HG02884 (cell line): ENCODE data around the gene PTPRS.

Source experiments
- ATAC-seq: cut with Tn5 transposase; IDR thresholded peaks from one replicate; pipeline ENCODE4 v1.9.1; 2021; ENCODE audit warnings: mild to moderate bottlenecking, moderate library complexity; ENCODE audit not compliant: unreplicated experiment

Gene PTPRS

DNA sequence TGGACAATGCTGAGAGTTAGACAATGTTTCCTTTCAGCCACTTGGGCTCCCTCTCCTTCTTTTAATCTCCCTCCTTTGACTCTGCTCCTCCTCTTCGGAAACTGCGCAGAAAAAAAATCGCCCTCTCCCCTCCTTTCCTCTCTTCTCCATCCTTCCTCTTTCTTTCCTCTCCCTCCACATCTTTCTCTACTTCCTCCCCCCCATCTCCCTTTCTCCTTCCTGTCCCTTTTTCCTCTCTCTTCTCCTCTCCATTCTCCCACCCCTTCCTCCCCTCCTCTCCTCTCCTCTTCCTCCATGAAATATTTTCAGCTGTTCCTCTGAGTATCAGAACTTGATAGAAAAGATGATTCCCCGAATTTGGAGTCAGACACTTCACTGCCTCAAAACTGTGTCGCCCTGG lies 15.1 kb upstream of the PTPRS start:
- no peak for ATAC-seq

DNA sequence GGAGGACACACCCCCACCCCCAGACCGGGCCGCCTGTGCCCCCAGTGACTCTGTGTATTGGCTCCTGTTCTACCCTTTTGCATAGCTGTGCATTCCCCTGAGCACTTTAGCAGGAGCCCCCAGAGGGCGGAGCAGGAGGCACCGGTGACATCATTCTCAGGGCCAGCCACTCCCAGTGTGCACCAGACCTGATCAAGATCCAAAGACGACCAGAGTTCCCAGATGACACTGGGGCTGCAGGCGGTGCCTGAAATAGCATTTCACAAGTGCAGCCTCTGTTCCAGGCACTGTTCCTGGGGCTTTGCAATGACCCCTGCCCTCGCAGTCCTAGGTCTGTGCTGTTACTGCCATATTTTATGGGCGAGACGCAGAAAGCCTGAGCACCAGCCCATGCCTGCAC lies 14.5 kb upstream of the PTPRS start:
- ATAC-seq: no peak

DNA sequence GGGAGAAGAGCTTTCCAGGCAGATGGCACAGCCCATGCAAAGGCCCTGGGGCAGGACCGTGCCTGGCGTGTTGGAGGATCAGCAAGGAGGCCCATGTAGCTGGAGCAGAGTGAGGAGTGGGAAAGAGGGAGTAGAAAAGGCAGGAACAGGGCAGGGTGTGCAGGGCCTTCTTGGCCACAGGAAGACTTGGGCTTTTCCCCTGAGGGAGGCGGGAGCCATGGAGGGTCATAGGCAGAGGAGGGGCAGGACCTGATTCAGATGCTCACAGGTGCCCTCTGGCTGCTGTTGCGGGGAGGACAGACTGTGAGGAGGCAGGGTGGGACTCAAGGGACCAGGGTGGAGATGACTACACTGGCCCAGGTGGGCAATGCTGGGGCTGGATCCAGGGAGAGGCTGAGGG lies 13.8 kb upstream of the PTPRS start:
- ATAC-seq: no peak

DNA sequence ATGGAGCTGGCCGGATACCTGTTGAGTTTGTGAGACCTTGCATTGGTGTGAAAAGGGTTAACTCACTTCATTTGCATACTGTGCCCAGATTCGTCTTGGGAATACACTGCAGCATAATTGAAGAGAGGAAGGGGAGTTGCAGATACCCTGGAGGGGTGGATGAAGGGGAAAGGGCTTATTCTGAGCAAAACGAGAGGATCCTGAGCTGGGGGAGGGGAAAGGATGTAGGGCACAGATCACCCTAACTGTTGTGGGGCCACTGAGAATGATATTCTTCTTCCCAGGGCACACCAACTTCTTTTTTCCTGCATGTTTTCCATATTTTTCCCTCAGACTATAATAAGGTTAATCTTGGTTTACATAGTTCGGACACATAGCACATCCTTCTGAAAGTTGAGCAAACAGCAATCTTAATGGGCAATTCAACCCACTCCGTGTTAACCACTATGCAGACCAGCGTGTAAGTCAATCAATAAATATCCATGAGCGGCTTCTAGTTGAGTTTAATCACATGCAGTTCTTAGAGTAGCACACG lies 11.7 kb upstream of the PTPRS start:
- no peak for ATAC-seq

DNA sequence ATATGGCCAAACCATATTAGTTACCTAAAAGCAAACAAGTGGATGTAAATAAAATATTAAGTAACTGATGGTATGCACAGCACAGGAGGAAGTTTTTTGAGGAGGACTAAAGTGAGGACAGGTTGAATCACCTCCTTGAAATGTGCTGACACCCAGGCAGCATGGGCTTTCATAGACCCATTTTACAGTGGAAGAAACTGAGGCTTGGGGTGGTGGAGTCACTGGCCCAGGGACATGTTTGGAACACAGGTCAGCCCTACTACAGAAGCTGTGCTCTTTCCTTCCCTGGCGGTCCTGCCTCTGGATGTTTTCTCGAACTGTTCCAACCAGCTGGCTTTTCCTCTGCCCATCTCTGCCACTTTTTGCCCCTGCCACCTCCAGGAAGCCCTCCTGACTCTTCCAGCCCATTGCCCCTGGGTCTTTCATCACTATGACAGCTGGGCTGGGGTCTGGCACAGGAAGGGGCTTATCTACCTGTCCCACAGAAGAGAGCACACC lies 11.2 kb upstream of the PTPRS start:
- no peak for ATAC-seq

DNA sequence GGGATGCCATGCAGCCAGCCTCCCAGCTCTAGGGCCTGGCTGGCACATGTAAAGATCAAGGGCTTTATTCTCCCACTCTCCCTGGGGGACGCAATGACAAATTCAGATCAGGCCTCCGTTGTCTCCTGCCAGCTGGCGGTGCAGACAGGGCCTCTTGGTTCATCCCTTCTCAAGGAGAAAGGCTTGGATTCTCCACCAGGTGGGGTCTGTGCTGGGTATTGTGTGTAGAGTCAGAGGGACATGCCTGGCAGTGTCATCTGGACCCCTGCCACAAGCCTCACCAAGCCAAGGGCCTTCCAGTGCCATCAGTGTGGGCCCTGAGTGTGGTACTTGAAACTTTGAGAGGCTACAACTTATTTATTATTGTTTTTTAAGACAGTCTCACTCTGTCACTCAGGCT lies 8.4 kb upstream of the PTPRS start:
- ATAC-seq: no peak

DNA sequence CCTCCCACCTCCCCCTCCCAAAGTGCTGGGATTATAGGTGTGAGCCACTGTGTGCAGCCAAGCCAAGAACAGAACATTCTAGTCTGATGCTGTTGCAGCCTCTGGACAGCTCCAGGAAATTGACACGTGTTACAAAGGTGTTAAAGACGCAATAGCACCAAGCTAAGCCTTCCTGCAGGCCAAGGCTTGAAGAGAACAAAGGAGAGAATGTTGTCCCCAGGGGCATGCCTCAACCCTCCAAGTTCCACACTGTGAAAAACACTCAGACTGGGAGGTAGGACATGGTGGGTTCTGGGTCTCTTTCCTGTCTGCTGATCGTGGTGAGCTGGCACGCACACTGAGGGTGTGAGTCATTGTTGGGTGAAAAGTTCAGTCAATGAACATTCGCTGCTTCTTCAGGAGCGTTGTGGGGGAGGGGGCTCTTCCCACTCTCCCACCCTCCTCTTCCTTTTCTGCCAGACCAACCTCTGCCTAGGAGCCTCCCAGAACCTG lies 5.3 kb upstream of the PTPRS start:
- no peak for ATAC-seq

DNA sequence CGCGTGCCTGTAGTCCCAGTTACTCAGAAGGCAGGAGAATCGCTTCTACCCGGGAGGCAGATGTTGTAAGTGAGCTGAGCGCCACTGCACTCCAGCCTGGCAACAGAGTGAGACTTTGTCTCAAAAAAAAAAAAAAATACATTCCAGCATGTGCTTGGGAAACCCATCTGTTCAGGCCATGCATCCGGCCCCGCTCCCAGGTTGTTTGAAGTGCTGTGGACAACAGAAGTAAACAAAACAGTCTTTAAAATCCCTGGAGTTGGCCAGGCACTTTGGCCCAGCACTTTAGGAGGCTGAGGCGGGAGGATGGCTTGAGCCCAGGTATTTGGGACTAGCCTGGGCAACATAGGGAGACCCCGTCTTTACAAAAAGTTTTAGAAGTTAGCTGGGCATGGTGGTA lies 3.2 kb upstream of the PTPRS start:
- ATAC-seq: no peak

DNA sequence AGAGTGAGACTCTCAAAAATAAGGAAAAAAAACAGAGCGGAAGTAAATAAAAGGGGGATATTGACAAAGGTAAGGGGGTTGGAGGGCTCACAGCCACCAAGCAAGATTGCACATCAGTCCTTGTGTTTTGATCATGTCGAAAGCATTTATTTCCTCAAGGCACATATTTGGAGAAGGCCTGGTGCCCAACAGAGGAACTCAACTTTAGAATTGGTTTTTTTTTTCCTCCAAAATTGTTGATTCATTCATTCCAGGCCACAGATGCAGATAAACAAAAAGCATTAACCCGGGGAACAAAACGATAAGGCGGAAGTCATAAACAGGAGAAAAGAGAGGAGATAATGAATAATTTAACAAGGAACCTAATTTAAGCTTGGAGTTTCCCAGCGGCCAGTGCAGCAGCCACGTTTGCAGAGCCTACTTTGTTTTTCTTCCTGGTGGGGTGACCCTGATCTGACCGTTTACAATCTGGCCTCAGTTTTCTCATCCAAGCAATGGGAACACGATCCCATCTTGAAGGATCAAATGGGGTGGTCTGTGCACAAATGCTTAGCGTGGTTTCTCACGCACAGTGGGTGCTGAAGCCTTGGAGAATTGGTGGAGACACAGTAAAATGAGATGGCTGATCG lies 2.1 kb upstream of the PTPRS start:
- ATAC-seq: no peak

DNA sequence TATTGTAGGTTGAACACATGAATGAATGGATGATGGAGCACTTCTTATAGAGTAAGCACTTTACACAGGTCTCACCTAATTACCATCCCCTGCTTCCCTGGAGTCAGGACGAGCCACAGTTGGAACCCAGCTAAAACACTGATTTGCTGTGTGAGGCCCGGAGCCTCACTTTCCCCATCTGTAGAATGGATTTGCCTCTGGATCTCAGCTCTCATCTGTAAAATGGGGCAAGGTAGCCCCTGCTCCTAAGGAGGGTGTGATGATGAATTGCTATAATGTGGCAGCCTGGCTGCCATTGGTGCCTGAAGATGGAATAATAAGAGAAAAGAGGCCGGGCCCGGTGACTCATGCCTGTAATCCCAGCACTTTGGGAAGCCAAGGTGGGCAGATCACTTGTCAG lies 1.4 kb upstream of the PTPRS start:
- no peak for ATAC-seq

DNA sequence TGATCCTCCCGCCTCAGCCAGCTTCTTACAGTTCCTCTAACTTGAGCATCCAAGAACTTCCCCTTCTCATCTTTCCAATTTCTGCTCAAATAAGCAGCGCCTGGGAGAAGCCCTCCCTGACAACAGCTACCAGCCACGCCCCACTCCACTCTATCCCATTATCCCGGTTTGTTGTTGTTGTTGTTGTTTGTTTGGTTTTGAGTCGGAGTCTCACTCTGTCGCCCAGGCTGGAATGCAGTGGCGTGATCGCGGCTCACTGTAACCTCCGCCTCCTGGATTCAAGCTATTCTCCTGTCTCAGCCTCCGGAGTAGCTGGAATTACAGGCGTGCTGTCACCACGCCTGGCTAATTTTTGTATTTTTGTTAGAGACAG lies 822 bp upstream of the PTPRS start:
- ATAC-seq: no peak

DNA sequence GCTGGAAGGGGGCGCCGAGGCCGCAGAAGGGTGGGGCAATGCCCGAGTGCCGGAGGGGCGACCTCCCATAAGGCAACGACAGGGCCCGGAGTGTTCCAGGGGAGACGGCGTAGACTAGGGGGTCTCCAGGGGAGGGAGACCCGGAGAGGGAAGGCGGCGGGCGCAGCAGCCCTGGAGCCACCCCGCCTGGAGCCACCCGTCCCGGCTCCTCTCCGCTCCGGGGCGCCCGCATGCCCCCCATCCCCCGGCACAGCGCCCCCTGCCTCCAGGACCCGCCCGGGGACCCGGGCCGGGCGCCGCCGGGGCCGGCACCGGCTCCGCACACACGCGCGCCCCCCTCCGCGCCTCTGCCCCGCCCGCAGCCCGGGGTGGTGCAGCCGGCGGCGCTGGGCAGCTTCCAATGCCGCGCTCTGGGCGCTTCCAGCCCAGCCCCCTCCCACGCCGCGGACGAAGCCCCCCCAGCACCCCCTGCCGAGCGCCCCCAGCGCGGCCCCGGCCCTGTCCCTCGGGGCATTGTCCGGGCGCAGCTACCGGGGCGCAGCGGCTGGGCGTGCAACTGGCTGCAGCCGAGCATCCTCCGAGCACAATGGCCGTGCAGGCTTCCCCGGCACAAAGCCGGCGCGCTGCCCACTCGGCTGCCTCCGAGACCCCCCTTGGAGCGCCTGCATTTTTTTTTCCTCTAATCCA lies 519 bp downstream of the PTPRS start:
- ATAC-seq: peak; percentile 14

DNA sequence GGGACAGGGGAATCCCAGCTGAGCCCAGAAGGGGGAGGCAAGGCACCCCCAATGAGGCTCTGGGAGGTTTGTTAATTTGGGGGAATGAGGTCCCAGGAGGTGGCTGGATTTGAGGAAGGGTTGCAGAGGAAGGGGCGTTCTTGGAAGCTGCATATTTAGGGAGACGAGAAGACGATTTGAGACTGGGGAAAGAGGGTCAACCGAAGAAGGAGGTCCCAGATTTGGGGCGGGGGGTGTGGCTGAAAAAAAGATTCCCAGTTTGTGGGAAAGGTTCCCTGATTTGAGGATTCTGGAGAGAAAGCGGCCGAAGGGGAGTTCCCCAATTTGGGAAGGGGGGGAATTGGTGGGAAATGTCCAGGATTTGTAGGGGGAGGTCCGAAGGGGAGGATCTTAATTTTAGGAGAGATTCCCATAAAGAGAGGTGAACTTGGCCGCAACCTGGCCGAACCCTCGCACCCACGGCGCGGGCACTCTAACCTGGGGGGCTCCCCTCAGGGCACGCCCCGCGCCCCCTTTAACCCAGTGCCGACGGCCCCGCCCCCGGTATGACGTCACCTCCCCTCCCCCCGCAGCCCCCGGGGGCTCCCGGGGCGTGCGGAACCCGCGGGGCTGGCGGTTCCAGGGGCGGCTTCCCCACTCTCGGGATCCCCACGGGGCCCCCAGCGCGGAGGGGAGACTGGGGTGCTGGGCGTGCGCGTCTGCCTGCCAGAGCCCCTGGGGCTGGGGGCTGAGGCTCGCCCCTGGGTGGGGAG lies 1.2 kb downstream of the PTPRS start:
- no peak for ATAC-seq

DNA sequence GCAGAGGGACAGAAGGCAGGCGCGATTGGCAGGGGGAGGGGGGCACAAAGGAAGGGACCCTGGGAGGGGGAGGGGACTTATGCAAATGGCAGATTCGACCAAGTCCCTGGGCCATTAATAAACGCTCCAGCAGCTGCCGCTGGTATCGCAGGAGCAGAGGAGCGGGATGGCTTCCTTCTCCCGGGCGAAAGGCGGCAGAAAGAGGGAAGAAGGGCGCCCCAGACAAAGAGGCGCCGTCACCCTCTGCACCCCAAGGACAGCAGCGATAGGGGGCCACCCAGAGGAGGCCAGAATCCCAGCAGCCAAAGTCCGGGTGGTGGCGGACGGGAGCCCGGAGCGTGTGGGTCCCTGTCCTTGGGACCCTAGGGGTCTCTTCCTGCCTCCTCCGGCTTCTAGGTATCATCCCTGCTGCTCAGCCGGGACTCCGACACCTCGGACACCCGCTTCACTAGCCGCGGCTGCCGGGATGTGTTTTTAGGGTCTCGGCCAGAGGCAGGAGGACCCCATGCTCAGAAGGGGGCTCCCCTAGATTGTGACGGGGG lies 1.9 kb downstream of the PTPRS start:
- no peak for ATAC-seq

DNA sequence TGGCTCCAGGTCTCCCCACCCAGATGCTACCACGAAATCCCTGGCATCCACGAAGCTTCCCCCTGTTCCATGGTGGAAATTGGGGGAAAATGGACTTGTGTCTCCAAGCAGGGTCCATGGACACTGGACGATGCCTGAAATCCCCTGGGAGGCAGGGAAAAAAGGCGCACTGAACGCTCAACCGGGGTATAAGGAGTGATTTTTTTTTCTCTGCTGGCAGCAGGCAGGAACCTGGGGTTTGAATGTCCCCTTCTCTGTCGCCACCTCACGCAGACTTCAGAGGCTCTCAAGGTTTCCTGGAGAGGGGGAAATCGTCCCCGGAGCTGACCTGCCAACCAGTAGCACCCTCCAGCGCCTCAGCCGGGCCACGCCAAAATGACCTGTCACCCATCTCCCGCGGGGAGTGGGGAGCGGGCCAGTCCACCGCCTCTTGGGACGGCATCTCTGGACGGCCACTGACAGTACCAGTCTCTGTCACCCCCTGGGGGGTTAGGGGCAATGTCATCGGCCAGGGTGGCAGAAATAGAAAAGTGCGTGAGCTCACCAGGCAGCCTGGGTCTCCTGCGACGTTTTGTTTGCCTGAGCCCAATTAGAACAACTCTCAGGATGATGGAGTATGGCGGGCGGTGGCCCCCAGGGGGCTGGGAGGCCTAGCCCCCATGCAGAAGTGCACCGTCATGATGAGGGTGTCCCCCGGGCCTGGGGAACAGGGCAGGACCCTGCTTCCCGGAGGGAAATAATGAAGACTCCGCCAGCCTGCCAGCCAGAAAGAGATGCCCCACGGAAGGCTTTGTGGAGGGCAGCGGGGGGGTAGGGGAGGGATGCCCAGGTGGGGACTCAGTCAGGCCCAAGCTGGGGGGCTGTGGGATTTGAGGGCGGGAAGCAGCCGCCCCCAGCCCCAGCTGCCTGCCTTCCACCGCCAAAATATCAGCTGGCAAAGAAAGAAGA lies 2.6 kb downstream of the PTPRS start:
- no peak for ATAC-seq

DNA sequence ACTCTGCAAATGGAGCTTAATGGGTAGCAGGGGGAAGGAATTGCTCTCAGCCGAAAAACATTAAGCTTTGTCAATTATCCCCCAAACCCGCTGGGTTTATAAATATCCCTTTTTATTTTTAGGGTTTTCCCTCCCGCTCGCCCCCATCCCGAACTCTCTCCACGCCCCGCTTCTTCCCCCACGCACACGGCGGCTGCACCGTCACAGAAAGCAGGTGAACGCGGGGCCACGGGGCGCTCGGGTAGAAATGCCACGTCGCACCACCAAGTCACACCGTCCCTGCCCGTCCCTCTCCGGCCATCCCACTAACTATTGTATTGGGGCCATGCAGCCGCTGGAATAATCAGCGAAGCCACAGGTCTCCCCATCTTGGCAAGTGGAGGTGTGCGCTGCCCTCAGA lies 3.5 kb downstream of the PTPRS start:
- ATAC-seq: no peak

DNA sequence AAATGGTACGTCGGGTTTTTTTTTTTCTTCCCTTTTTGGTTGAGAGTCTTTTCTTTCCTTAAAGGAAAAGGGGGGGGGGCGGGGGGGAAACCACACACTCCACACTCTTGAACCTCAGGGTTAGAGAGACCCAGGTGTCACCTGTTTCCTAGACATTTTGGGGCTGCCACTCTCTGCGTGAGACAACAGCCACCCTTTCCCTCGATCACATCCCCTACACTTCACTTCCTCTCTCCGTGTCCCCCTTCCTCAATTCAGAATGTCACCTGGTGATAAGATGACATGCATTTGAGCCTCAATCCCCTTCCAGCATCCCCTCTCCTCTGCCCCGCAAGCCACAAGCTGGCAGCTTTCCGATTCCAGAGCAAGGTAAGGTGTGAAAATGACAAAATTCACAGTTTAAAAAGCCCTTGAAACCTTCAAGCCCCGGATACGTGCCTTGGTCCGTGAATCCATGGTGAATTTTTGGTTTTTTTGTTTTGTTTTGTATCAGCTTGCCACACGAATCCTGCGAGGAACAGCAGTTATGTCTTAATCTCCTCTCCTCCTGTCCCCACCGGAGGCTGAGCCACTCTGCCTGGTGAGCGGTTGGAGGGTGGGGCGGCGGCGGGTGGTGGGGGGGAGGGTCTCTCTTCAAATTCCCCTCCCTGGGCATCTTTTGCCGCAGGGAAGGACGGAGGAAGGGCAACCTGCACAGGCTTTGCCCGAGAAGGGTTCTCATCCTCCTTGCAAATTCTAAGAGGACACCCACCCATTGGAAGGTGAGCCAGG lies 4.2 kb downstream of the PTPRS start:
- no peak for ATAC-seq

DNA sequence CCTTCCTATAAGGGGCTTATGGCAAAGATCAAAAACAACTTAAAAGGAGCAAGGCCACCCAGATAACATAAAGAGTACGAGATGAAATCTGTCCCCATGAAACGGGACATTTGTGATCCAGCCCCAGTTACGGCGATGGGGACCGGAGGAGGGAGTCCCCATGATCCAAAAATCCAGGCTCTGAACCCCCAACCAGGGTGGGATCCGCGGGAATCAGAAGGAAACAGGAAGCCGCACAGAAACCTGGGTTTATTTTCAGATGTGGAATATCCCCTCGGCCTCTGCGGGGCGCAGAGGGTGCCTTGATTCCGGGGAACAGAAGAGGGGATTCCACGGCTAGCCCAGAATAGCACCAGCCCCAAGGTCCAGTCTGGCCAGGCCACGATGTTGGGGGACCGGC lies 5.0 kb downstream of the PTPRS start:
- ATAC-seq: no peak

DNA sequence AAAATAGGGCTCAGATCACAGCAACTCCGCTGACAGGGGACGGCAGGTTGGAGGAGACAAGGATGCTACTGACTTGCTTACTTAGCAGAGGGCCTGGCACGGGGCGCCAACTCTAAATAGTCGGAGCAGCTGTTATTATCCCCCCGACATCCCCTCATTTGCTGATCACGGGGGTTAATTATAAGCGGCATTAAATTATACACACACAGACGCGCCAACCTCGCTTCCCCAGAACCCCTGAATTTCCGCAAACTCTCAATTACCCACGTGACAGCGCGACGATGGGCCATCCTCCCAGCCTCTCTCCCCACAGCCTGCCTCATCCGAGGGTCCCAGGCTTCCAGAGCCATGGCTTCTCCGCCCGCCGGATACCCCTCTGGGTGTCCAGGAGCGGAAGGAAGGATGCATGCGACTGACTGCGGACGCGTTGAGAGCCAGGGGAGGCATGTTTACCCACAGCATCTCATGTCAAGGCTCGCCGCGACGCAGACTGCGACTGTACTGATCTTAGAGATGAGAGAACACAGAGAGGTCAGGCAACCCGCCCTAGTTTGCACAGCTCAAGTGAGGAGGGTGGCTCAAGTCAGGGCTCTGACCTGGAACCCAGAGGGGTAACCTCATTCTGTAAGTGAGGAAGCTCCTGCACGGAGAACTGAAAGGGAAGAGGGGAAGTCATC lies 5.7 kb downstream of the PTPRS start:
- ATAC-seq: no peak
